Measurements from ENCODE around the gene TMEM158. TPM values are rescaled to one million over a fixed set of nuclear protein-coding genes. Genes with fewer than 3 reads are reported as not detected.

Gene TMEM158
- 1.2 TPM for total RNA-seq

DNA sequence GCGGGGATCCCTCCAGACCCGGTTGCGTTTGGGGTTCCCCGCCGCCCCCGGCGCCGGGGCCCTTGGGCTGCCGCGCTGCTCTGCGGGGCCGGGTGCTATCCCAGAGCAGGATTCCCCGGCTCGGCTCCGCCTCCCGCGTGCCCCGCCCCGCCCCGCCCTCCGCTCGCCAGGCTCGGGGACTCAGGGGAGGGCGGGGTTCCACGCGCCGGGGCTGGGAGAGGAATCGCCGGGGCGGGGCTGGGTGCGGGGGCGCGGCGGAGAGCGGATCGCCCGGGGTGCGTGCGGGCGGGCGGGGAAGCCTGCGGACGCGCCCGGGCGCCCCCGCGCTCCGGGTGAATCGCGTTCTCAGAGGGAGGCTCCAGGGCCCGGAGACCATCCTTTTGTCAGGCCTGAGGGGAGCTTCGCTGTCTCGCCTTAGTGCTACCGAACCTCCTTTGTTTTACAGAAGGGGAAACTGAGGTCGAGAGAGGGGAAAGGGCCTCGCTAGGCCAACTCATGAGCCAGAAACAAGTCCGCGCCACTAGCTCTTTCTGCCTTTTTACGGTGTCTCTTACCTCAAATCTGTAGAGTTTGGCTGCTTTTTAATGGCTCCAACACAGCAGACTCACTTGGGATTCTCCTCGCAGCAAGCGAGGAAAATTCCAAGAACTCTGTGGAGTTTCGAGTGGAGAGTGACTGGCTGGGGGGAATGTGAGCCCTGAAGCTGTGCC is at the start of gene TMEM158:
Gene TMEM158 (minus strand): TSS at position 82 of the 710 bp plus-strand sequence. CDS start 260 bp downstream, outside the sequence.
- Histone ChIP-seq H3K27me3 (no peaks in the 10 kb centered on the region), H3K4me1 (peaks cover 18% of the 10 kb centered on the region), H3K27ac (peak within 1 kb of the TSS; percentile 34), H3K4me3 (peak within 1 kb of the TSS; percentile 48 to 74), H3K9me3 (no peaks in the 10 kb centered on the region), H3K36me3 (no peaks in the 10 kb centered on the region)
- no peak for DNase-seq (ENCODE audit: extremely low spot score in 2 of 2)
- intact Hi-C loops (cut with DNase I) = loop anchor here (10.0 kb wide), 2 partner anchors 278 to 428 kb away; no protein-coding TSS in a partner anchor
- TF ChIP-seq CTCF (IDR thresholded peaks at IDR 0.05) (no peak), POLR2AphosphoS5 (IDR thresholded peaks at IDR 0.05; ENCODE audit: insufficient read depth in 1 of 2, low read depth in 1 of 2) (peak in 1 of 2 donors; percentile 14), POLR2A (IDR thresholded peaks at IDR 0.05) (peak in 1 of 2 donors; percentile 25)

DNA sequence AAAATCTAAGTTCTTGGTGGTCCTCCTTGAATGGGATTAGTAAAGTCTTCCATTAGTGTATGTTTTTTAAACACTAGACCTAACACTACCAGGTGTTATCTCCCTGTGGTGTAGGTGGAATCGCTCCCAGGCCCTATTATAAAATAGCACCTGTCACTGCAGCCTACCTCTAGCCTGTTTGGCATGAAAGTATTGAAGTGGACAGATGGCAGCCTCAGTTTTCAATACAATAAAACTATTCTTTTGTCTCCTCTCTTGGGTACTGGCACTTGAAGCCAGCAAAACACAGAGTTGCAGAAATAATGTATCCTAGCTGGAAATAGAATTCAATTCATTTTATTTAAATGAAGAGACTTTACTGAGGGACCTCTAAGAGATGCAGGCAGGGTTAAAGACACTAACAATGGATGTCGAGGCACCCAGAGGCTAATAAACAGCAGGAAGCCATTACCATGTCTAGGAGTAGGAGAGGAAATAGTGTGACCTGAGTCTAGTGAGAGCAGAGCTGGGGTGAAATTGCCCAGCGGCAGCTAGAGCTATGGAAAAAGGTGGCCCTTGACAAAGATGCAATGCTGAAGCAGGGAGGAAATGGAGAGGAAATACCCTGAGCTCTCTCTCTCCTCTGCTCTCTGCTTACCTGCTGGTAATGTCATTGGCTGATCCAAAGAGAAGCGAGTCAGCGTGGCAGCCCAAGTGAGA is 49.1 kb upstream of the TMEM158 start:
- TF ChIP-seq CTCF (IDR thresholded peaks at IDR 0.05) = no peak
- H3K27ac ChIP-seq = no peak overlapping the region
- no peak for DNase-seq (ENCODE audit: extremely low spot score in 2 of 2)
- H3K4me1 ChIP-seq = no peaks in the 10 kb centered on the region
- H3K36me3 ChIP-seq = no peaks in the 10 kb centered on the region
- intact Hi-C loops (cut with DNase I) = no loop called here
- H3K27me3 ChIP-seq = no peaks in the 10 kb centered on the region
- H3K4me3 ChIP-seq = no peak overlapping the region
- H3K9me3 ChIP-seq = no peaks in the 10 kb centered on the region

- intact Hi-C loops (cut with DNase I) = no loop called here
- no peaks in the 10 kb centered on the region for H3K9me3 ChIP-seq
- no peak for DNase-seq (ENCODE audit: extremely low spot score in 2 of 2)
- H3K4me3 ChIP-seq = no peak overlapping the region
- H3K27ac ChIP-seq = no peak overlapping the region
- no peaks in the 10 kb centered on the region for H3K27me3 ChIP-seq
- no peaks in the 10 kb centered on the region for H3K4me1 ChIP-seq
- TF ChIP-seq CTCF (IDR thresholded peaks at IDR 0.05) = no peak
- no peak for TF ChIP-seq POLR2A (IDR thresholded peaks at IDR 0.05)
- TF ChIP-seq POLR2AphosphoS5 (IDR thresholded peaks at IDR 0.05; ENCODE audit: insufficient read depth in 1 of 2, low read depth in 1 of 2) = no peak
- no peaks in the 10 kb centered on the region for H3K36me3 ChIP-seq
Measured at GRCh38 chr3:45273681-45274515, 47.8 kb upstream of the TMEM158 start.

- Histone ChIP-seq H3K4me3 (no peak overlapping the region), H3K27ac (no peak overlapping the region)
Measured at GRCh38 chr3:45272828-45273470, 46.9 kb upstream of the TMEM158 start.

More at GRCh38 chr3:45272828-45273470, 46.9 kb upstream of the TMEM158 start:
- no peak for DNase-seq (ENCODE audit: extremely low spot score in 2 of 2)
- no peaks in the 10 kb centered on the region for H3K36me3 ChIP-seq
- intact Hi-C loops (cut with DNase I) = no loop called here
- TF ChIP-seq POLR2AphosphoS5 (IDR thresholded peaks at IDR 0.05; ENCODE audit: insufficient read depth in 1 of 2, low read depth in 1 of 2) = no peak
- TF ChIP-seq CTCF (IDR thresholded peaks at IDR 0.05) = no peak
- TF ChIP-seq POLR2A (IDR thresholded peaks at IDR 0.05) = no peak
- H3K27me3 ChIP-seq = no peaks in the 10 kb centered on the region
- H3K9me3 ChIP-seq = no peaks in the 10 kb centered on the region
- H3K4me1 ChIP-seq = no peaks in the 10 kb centered on the region

Measured in vagina (tissue), 2 donors.